ENCODE measurements around the gene PRKG1. TPM values are rescaled to one million over a fixed set of nuclear protein-coding genes. Genes with fewer than 3 reads are reported as not detected.

PRKG1 gene
- total and polyA plus RNA-seq, 2 donors (not counting 1 experiment from before 2014, with no cell fraction given) = not detected

DNA sequence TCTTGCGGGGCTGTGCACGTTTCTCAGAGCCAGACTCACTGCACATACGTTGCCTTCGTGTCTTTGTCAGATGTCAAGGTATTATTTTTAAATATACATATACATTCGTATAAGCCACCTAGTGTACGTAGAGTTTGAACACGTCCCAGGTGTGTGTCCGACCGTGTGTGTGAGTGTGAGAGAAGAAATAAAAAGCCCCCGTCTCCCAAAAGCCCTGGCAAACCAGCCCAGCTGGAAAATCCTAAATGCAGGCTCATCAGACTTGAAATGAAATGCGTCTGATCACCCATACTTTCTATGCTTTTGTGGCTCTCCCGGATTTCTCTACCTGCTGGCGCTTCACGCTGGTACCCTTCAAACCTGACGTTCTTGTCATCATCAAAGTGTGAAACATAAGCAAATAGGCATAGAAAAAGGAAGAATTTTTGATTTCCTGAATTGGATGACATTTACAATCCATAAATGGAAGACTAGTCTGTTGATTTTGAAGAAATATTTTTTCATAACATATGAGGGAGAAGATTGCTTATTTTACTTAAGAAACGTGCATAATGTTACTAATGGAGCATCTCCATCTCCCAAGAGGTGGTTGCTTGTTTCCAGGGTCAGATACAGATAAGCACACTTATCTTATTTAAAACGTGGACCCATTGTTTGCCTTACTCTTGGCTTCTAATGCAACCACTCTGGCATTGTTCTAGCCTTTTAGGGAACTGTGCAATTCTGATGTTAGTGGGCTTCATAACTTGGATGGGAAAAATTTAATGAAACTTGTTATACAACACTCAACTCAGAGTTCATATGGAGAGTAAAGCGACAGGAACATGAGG, 971 bp downstream of the PRKG1 start:
- Histone ChIP-seq H2AFZ (ENCODE audit: insufficient read depth, low read depth, low read length, poor library complexity, severe bottlenecking) (peak overlapping the region; percentile 57), H3K9me3 (ENCODE audit: control extremely low read depth in 1 of 3, control insufficient read depth in 2 of 3, insufficient read depth in 1 of 3, low read length in 2 of 3) (peaks cover 0 to 8% (median 0%) of the 10 kb centered on the region in 3 donors), H3K36me3 (replicated peaks in 1 of 2; ENCODE audit: control extremely low read depth in 1 of 2, control insufficient read depth in 1 of 2, extremely low read depth in 1 of 2, insufficient read depth in 2 of 2, low read length in 1 of 2) (no peaks in the 10 kb centered on the region), H3K27me3 (replicated peaks in 1 of 4; ENCODE audit: control extremely low read depth in 1 of 4, control insufficient read depth in 3 of 4, insufficient read depth in 4 of 4, low read length in 3 of 4) (peaks cover 0 to 23% (median 16%) of the 10 kb centered on the region in 4 experiments), H3K27ac (ENCODE audit: low read length in 2 of 2) (no peak overlapping the region), H3K4me3 (ENCODE audit: control extremely low read depth in 1 of 5, extremely low read depth in 1 of 5, insufficient read depth in 1 of 5, low read depth in 2 of 5, low read length in 4 of 5) (no peak overlapping the region), H3K9ac (ENCODE audit: low read length) (no peak overlapping the region), H3K4me2 (replicated peaks; ENCODE audit: low read depth, low read length, poor library complexity, severe bottlenecking) (peak overlapping the region; percentile 61), H3K4me1 (ENCODE audit: control insufficient read depth in 2 of 2, insufficient read depth in 2 of 2, low read length in 2 of 2) (peaks cover 12 to 19% of the 10 kb centered on the region in 2 donors), H3K79me2 (ENCODE audit: control insufficient read depth, insufficient read depth, low read length) (no peaks in the 10 kb centered on the region), H4K20me1 (ENCODE audit: control insufficient read depth, insufficient read depth, low read length, poor library complexity, severe bottlenecking) (no peaks in the 10 kb centered on the region)
- no peak for DNase-seq
- intact Hi-C loops (cut with micrococcal nuclease) = no loop called here
- Mint-ChIP-seq H3K27ac (no peak overlapping the region), H3K27me3 (peaks cover 50% of the 10 kb centered on the region), H3K4me1 (peaks cover 18% of the 10 kb centered on the region), H3K9me3 (ENCODE audit: insufficient read depth) (no peaks in the 10 kb centered on the region), H3K4me3 (peak overlapping the region; percentile 86)
- ChIA-PET CTCF (no interaction called here), POLR2A (no interaction called here)
- WGBS (ENCODE audit: insufficient coverage) = 45% methylated on average over 2 of the region's 18 CpGs
- no peak for ATAC-seq (ENCODE audit: low read depth)
- TF ChIP-seq EZH2 (IDR thresholded peaks at IDR 0.05; ENCODE audit: borderline replicate concordance, insufficient read depth, low read depth, low read length, poor library complexity, severe bottlenecking) = no peak
- TF ChIP-seq, protein P1, sequence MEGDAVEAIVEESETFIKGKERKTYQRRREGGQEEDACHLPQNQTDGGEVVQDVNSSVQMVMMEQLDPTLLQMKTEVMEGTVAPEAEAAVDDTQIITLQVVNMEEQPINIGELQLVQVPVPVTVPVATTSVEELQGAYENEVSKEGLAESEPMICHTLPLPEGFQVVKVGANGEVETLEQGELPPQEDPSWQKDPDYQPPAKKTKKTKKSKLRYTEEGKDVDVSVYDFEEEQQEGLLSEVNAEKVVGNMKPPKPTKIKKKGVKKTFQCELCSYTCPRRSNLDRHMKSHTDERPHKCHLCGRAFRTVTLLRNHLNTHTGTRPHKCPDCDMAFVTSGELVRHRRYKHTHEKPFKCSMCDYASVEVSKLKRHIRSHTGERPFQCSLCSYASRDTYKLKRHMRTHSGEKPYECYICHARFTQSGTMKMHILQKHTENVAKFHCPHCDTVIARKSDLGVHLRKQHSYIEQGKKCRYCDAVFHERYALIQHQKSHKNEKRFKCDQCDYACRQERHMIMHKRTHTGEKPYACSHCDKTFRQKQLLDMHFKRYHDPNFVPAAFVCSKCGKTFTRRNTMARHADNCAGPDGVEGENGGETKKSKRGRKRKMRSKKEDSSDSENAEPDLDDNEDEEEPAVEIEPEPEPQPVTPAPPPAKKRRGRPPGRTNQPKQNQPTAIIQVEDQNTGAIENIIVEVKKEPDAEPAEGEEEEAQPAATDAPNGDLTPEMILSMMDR (IDR thresholded peaks at IDR 0.05) = no peak

- Histone ChIP-seq H2AFZ (ENCODE audit: insufficient read depth, low read depth, low read length, poor library complexity, severe bottlenecking) (no peak overlapping the region), H3K9ac (ENCODE audit: low read length) (no peak overlapping the region), H3K4me2 (replicated peaks; ENCODE audit: low read depth, low read length, poor library complexity, severe bottlenecking) (no peak overlapping the region), H3K36me3 (replicated peaks in 1 of 2; ENCODE audit: control extremely low read depth in 1 of 2, control insufficient read depth in 1 of 2, extremely low read depth in 1 of 2, insufficient read depth in 2 of 2, low read length in 1 of 2) (no peaks in the 10 kb centered on the region), H3K27me3 (replicated peaks in 1 of 4; ENCODE audit: control extremely low read depth in 1 of 4, control insufficient read depth in 3 of 4, insufficient read depth in 4 of 4, low read length in 3 of 4) (peaks cover 0 to 23% (median 14%) of the 10 kb centered on the region in 4 experiments), H3K79me2 (ENCODE audit: control insufficient read depth, insufficient read depth, low read length) (no peaks in the 10 kb centered on the region), H3K9me3 (ENCODE audit: control extremely low read depth in 1 of 3, control insufficient read depth in 2 of 3, insufficient read depth in 1 of 3, low read length in 2 of 3) (peaks cover 0 to 8% (median 0%) of the 10 kb centered on the region in 3 donors), H3K4me1 (ENCODE audit: control insufficient read depth in 2 of 2, insufficient read depth in 2 of 2, low read length in 2 of 2) (peaks cover 12 to 19% of the 10 kb centered on the region in 2 donors), H3K27ac (ENCODE audit: low read length in 2 of 2) (no peak overlapping the region), H3K4me3 (ENCODE audit: control extremely low read depth in 1 of 5, extremely low read depth in 1 of 5, insufficient read depth in 1 of 5, low read depth in 2 of 5, low read length in 4 of 5) (no peak overlapping the region), H4K20me1 (ENCODE audit: control insufficient read depth, insufficient read depth, low read length, poor library complexity, severe bottlenecking) (no peaks in the 10 kb centered on the region)
- ATAC-seq (ENCODE audit: low read depth) (no peak), DNase-seq (no peak)
- Mint-ChIP-seq H3K27me3 (peaks cover 55% of the 10 kb centered on the region), H3K9me3 (ENCODE audit: insufficient read depth) (no peaks in the 10 kb centered on the region), H3K4me1 (peaks cover 18% of the 10 kb centered on the region), H3K4me3 (no peak overlapping the region), H3K27ac (no peak overlapping the region)
- POLR2A ChIA-PET = no interaction called here
- no CpG with 5 or more reads among the region's 6 CpGs for WGBS (ENCODE audit: insufficient coverage)
- TF ChIP-seq EZH2 (IDR thresholded peaks at IDR 0.05; ENCODE audit: borderline replicate concordance, insufficient read depth, low read depth, low read length, poor library complexity, severe bottlenecking) = no peak
- TF ChIP-seq, protein P1 (IDR thresholded peaks at IDR 0.05) = no peak
- CTCF ChIA-PET = no interaction called here
- intact Hi-C loops (cut with micrococcal nuclease) = no loop called here
Measured at GRCh38 chr10:51075873-51076229, 1.6 kb downstream of the PRKG1 start.

All from B cell (primary cell).